Measurements from ENCODE around the gene PIM3. TPM values are rescaled to one million over a fixed set of nuclear protein-coding genes. Genes with fewer than 3 reads are reported as not detected.

PIM3 gene
- total RNA-seq, 4 donors from 2014 or later: 31.7 to 106 (median 53.6) TPM

GRCh38 chr22:49997251-49997599 lies 36.7 kb downstream of the PIM3 start:
- Histone ChIP-seq H3K27me3 (peaks cover 0 to 6% of the 10 kb centered on the region in 2 donors), H3K27ac (no peak overlapping the region), H3K36me3 (no peaks in the 10 kb centered on the region), H3K4me1 (no peaks in the 10 kb centered on the region), H3K4me3 (no peak overlapping the region), H3K9me3 (no peaks in the 10 kb centered on the region)
- no peak for TF ChIP-seq CTCF (IDR thresholded peaks at IDR 0.05)
- TF ChIP-seq POLR2A (IDR thresholded peaks at IDR 0.05): no peak
- intact Hi-C loops (cut with DNase I; ENCODE audit: low total_unique reads): no loop called here
- DNase-seq: no peak

- intact Hi-C loops (cut with DNase I; ENCODE audit: low total_unique reads): no loop called here
- DNase-seq: no peak
- TF ChIP-seq CTCF (IDR thresholded peaks at IDR 0.05) (no peak), POLR2A (IDR thresholded peaks at IDR 0.05) (no peak)
- Histone ChIP-seq H3K27me3 (peaks cover 0 to 6% of the 10 kb centered on the region in 2 donors), H3K4me3 (no peak overlapping the region), H3K27ac (no peak overlapping the region), H3K9me3 (no peaks in the 10 kb centered on the region), H3K36me3 (no peaks in the 10 kb centered on the region), H3K4me1 (no peaks in the 10 kb centered on the region)
Observed at GRCh38 chr22:49997932-49998717, 37.6 kb downstream of the PIM3 start.

GRCh38 chr22:49998718-49999062 lies 38.1 kb downstream of the PIM3 start:
- no peaks in the 10 kb centered on the region for H3K36me3 ChIP-seq
- DNase-seq: no peak
- TF ChIP-seq POLR2A (IDR thresholded peaks at IDR 0.05) (no peak), CTCF (IDR thresholded peaks at IDR 0.05) (no peak)
- H3K4me3 ChIP-seq: no peak overlapping the region
- intact Hi-C loops (cut with DNase I; ENCODE audit: low total_unique reads): no loop called here
- no peaks in the 10 kb centered on the region for H3K4me1 ChIP-seq
- H3K27me3 ChIP-seq: peaks cover 0 to 6% of the 10 kb centered on the region in 2 donors
- no peaks in the 10 kb centered on the region for H3K9me3 ChIP-seq
- H3K27ac ChIP-seq: no peak overlapping the region

- Histone ChIP-seq H3K27ac (no peak overlapping the region), H3K4me1 (no peaks in the 10 kb centered on the region), H3K36me3 (no peaks in the 10 kb centered on the region), H3K27me3 (peaks cover 0 to 6% of the 10 kb centered on the region in 2 donors), H3K9me3 (no peaks in the 10 kb centered on the region), H3K4me3 (no peak overlapping the region)
- no peak for DNase-seq
- intact Hi-C loops (cut with DNase I; ENCODE audit: low total_unique reads): no loop called here
- TF ChIP-seq POLR2A (IDR thresholded peaks at IDR 0.05): no peak
- TF ChIP-seq CTCF (IDR thresholded peaks at IDR 0.05): no peak
Observed at GRCh38 chr22:49999063-49999945, 38.7 kb downstream of the PIM3 start.

Measured in uterus (tissue), 4 donors.